GM06990 (cell line): Measurements from ENCODE around the gene CMTR2.
"Not testable (repeated sequence)": the region's sequence is repeated elsewhere in the genome, so short reads cannot be mapped to it uniquely, and the experiment has no call there.

ENCODE experiments used
- DNase-seq: peaks from one replicate; pipeline ENCODE4 v3.0.0-alpha.2; 2011; ENCODE audit not compliant: insufficient read length; ENCODE audit errors: extremely low read depth
- H3K27me3 ChIP-seq: replicated peaks from 2 replicates; pipeline ENCODE4 v1.6.0; 2011; ENCODE audit warnings: low read length; ENCODE audit not compliant: control insufficient read depth, insufficient read depth
- H3K36me3 ChIP-seq: 2 replicates; pipeline ENCODE4 v1.5.1; 2011; ENCODE audit warnings: low read length; ENCODE audit not compliant: control insufficient read depth, insufficient read depth
- H3K4me3 ChIP-seq: replicated peaks from 2 replicates; pipeline ENCODE4 v1.5.1; 2011; ENCODE audit warnings: low read depth, mild to moderate bottlenecking, control low read depth, low read length
- CTCF ChIP-seq: IDR thresholded peaks from 2 replicates; pipeline ENCODE4 v1.5.1; 2011; ENCODE audit warnings: low read length, control low read depth, mild to moderate bottlenecking, inconsistent platforms; ENCODE audit not compliant: insufficient read depth, poor library complexity, severe bottlenecking

CMTR2 gene

GRCh38 chr16:71327720-71328119 lies 38.5 kb upstream of the CMTR2 start:
- Histone ChIP-seq H3K36me3 (no peaks in the 10 kb centered on the region), H3K27me3 (no peaks in the 10 kb centered on the region), H3K4me3 (no peak overlapping the region)
- no peak for DNase-seq
- no peak for TF ChIP-seq CTCF

GRCh38 chr16:71319999-71320398 lies 30.8 kb upstream of the CMTR2 start:
- no peak for TF ChIP-seq CTCF
- Histone ChIP-seq H3K4me3 (no peak overlapping the region), H3K27me3 (no peaks in the 10 kb centered on the region), H3K36me3 (no peaks in the 10 kb centered on the region)
- DNase-seq: no peak

- no peaks in the 10 kb centered on the region for H3K27me3 ChIP-seq
- H3K4me3 ChIP-seq: no peak overlapping the region
- H3K36me3 ChIP-seq: no peaks in the 10 kb centered on the region
- no peak for TF ChIP-seq CTCF
- DNase-seq: no peak
These were observed 26.1 kb upstream of the CMTR2 start for GRCh38 chr16:71315269-71315668.

GRCh38 chr16:71313591-71313990 lies 24.4 kb upstream of the CMTR2 start:
- H3K27me3 ChIP-seq, DNase-seq, H3K36me3 ChIP-seq, H3K4me3 ChIP-seq: not testable (repeated sequence)

GRCh38 chr16:71311553-71312158 lies 22.5 kb upstream of the CMTR2 start:
- TF ChIP-seq CTCF: peak; percentile 70
- no peak overlapping the region for H3K4me3 ChIP-seq
- peak; percentile 7 for DNase-seq
- H3K27me3 ChIP-seq: no peaks in the 10 kb centered on the region
- H3K36me3 ChIP-seq: no peaks in the 10 kb centered on the region

GRCh38 chr16:71303938-71304337 lies 14.7 kb upstream of the CMTR2 start:
- Histone ChIP-seq H3K36me3 (no peaks in the 10 kb centered on the region), H3K27me3 (peaks cover 2% of the 10 kb centered on the region), H3K4me3 (no peak overlapping the region)
- TF ChIP-seq CTCF: no peak
- DNase-seq: no peak
